NCI-H2107 (cell line): ENCODE data around the gene HOXD4.

Experiments used
- DNase-seq: peaks from one replicate; lab custom pipeline; 2025; lab: John Stamatoyannopoulos, UW

HOXD4 gene

GRCh38 chr2:176187899-176188773 lies 36.8 kb downstream of the HOXD4 start, which contains the start of gene HOXD1:
TSS of gene HOXD1 (plus strand) at chr2:176188668. CDS start at chr2:176188802, 134 bp downstream.
- DNase-seq, result no peak

DNA sequence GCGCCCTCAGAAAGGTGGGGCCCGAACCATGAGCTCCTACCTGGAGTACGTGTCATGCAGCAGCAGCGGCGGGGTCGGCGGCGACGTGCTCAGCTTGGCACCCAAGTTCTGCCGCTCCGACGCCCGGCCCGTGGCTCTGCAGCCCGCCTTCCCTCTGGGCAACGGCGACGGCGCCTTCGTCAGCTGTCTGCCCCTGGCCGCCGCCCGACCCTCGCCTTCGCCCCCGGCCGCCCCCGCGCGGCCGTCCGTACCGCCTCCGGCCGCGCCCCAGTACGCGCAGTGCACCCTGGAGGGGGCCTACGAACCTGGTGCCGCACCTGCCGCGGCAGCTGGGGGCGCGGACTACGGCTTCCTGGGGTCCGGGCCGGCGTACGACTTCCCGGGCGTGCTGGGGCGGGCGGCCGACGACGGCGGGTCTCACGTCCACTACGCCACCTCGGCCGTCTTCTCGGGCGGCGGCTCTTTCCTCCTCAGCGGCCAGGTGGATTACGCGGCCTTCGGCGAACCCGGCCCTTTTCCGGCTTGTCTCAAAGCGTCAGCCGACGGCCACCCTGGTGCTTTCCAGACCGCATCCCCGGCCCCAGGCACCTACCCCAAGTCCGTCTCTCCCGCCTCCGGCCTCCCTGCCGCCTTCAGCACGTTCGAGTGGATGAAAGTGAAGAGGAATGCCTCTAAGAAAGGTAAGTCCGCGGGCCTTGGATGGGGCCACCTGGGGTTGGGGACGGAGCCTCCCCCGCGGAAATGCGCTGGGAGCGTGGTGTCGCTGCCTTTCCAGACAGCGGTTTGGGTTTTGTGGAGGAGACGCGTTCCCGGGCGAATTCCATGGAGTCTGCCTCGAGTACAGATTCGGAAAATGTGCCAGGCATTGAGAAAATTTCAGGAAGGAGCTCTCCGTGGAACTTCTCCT lies 37.7 kb downstream of the HOXD4 start:
- DNase-seq, result no peak

DNA sequence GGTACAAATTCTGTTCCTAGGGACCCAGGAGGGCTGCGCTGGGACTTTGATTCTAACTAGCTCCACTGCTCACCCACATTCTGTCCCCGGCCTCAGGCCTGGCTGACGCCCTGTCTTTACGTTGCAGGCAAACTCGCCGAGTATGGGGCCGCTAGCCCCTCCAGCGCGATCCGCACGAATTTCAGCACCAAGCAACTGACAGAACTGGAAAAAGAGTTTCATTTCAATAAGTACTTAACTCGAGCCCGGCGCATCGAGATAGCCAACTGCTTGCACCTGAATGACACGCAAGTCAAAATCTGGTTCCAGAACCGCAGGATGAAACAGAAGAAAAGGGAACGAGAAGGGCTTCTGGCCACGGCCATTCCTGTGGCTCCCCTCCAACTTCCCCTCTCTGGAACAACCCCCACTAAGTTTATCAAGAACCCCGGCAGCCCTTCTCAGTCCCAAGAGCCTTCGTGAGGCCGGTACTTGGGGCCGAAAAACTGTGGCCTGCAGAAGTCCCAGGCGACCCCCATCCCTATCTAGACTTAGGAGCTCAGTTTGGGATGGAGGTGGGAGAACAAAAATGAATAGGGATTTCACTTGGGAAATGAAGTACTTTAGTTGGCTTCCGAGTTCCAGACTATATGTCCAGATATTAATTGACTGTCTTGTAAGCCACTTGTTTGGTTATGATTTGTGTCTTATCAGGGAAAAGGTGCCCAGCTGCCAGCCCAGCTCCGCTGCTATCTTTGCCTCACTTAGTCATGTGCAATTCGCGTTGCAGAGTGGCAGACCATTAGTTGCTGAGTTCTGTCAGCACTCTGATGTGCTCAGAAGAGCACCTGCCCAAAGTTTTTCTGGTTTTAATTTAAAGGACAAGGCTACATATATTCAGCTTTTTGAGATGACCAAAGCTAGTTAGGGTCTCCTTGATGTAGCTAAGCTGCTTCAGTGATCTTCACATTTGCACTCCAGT lies 38.6 kb downstream of the HOXD4 start:
- DNase-seq, result no peak

- no peak for DNase-seq
Measured at GRCh38 chr2:176192351-176192750, 41.0 kb downstream of the HOXD4 start.

DNA sequence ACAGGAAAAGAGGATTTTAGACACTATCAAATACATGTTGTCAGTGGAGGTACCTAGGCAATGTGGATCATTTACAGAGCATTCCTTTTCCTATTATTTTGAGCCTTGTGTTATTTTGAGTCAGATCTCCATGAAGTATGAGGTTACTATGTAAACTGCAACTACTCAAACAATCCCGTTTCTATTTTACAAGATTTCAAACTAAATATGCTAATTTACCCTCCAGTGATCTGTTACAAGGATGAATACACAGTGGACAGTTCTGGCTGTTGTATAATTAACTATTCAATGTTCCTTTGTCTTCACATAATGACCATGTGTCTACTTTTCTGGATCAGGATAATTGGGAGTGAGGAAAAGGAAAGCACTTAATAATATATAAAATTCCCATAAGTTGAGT lies 41.7 kb downstream of the HOXD4 start:
- DNase-seq, result no peak

- no peak for DNase-seq
Measured at GRCh38 chr2:176199902-176200301, 48.6 kb downstream of the HOXD4 start.

DNA sequence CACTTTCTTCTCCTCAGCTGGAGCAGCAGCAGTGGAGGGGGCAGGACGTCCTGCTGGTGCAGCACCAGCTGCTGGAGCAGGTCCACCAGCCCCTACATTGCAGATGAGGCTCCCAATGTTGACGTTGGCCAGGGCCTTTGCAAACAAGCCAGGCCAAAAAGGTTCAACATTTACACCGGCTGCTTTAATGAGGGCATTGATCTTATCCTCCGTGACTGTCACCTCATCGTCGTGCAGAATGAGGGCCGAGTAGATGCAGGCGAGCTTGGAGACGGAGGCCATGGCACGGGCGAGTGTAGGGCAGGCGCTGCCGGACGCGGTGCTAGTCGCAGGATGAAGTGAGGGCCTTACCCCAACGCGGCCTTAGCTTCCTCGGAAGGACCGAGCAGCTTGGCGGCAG lies 49.6 kb downstream of the HOXD4 start:
- DNase-seq, result no peak

DNA sequence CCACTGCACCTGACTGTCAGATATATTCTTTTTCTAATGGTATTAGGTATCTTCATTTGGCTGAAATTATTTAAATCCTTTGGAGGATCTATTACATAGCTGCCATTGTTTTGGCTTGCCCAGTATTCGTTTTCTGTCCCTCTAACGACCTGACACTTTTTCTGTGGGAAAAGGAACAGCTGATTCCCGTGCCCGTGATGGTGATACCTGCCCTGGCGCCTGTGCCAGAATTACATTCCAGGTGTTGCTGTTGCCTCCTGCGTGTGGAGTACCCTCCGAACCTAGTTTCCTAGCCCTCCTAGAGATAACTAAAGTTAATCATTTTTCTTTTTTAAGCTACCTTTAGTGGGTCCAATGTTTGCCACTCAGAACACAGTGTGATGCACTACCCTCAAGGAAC lies 51.1 kb downstream of the HOXD4 start:
- DNase-seq, result no peak
